Muscle layer of colon (tissue), 2 donors: ENCODE results near the gene MGAT4A.

Experiments used
- H3K27ac ChIP-seq: one replicate; pipeline ENCODE4 v1.7.0; 2013; ENCODE audit warnings: low read depth, mild to moderate bottlenecking, low read length, moderate library complexity
- H3K27me3 ChIP-seq, 2 donors: one replicate each; pipeline ENCODE4 v1.7.0; 2013; ENCODE audit warnings: low read length in 2 of 2, mild to moderate bottlenecking in 2 of 2; ENCODE audit not compliant: insufficient read depth in 2 of 2, control insufficient read depth in 1 of 2
- H3K36me3 ChIP-seq: one replicate; pipeline ENCODE4 v1.7.0; 2013; ENCODE audit warnings: mild to moderate bottlenecking, low read length; ENCODE audit not compliant: insufficient read depth
- H3K4me1 ChIP-seq: one replicate; pipeline ENCODE4 v1.7.0; 2013; ENCODE audit warnings: mild to moderate bottlenecking, low read length; ENCODE audit not compliant: insufficient read depth
- H3K4me3 ChIP-seq, 2 donors: one replicate each; pipeline ENCODE4 v1.7.0; 2013; ENCODE audit warnings: low read length in 2 of 2, low read depth in 1 of 2, mild to moderate bottlenecking in 1 of 2, moderate library complexity in 1 of 2
- H3K9ac ChIP-seq: one replicate; pipeline ENCODE4 v1.7.0; 2013; ENCODE audit warnings: low read length
- H3K9me3 ChIP-seq: one replicate; pipeline ENCODE4 v1.7.0; 2013; ENCODE audit warnings: mild to moderate bottlenecking, low read length
- donor health status: abdominal sarcoma.
- donor health status: Adenocarcinoma of cecum.

The MGAT4A gene

DNA sequence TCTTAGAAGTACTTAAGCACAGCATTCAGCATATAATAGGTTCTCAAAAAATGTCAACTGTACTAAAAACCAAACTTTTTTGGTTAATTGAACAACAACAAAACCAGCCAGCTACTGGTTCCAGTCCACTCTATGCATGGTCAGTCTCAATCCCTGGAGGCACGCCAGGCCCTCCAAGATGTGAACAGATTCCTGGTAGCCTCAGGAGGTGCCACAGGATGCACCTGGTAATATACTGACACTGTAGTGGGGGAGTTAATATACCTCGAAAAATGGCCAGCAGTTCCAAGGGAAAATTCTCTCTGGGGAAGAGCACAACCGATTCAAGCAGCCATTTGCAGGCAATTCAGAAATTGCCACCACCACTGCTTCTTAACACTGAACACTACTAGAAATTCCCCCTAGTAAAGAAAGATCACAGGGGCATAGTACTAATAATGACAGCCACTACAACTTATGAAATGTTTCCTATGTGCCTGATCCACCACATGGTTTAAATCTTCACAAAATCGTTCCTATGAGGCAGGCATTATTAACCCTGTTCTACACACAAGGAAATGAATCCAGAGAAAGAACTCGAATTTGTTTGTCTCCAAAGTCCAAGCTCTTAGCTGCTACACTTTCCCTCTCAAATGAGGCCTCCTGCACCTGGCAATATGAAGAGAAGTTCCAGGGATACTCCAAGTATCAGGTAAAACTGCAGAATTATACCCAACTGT is 3.4 kb downstream of the MGAT4A start:
- Histone ChIP-seq H3K4me3 (no peak overlapping the region), H3K4me1 (peaks cover 22% of the 10 kb centered on the region), H3K27ac (no peak overlapping the region)

DNA sequence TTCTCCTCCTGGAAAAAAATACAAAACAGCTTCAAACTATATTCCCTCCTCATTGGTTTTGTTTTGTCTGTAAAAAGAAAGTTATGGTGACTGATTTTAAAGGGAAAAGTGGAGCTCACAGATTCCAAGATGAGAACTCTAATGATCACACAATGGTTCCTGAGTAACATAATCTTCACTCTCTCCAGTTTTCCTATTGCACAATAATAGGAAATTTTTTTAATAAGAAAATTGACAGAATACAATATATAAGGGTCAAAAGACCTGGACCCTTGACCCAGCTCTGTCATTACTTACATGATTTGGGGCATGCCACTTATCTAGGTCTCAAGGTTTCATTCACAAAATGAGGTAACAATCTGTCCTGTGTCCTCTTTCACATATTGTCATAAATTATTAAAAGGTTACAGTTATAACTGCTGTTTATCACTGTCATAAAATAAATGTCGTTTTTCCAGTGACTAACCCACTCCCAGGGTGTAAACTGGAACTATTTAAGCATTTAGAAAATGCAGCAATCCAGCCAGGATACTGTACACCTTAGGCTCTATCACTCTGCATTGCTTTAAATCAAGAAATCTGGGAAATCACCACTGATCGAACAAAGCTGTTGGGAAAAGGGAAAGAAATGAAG is 4.1 kb downstream of the MGAT4A start:
- no peak overlapping the region for H3K4me3 ChIP-seq
- no peaks in the 10 kb centered on the region for H3K9me3 ChIP-seq
- no peak overlapping the region for H3K9ac ChIP-seq
- H3K27ac ChIP-seq = no peak overlapping the region
- peaks cover 18% of the 10 kb centered on the region for H3K4me1 ChIP-seq
- H3K27me3 ChIP-seq = no peaks in the 10 kb centered on the region
- H3K36me3 ChIP-seq = no peaks in the 10 kb centered on the region

More for the DNA sequence above, 3.4 kb downstream of the MGAT4A start:
- no peaks in the 10 kb centered on the region for H3K9me3 ChIP-seq
- no peaks in the 10 kb centered on the region for H3K27me3 ChIP-seq
- H3K9ac ChIP-seq = no peak overlapping the region
- no peaks in the 10 kb centered on the region for H3K36me3 ChIP-seq

- no peaks in the 10 kb centered on the region for H3K9me3 ChIP-seq
- H3K27ac ChIP-seq = no peak overlapping the region
- H3K9ac ChIP-seq = no peak overlapping the region
- no peaks in the 10 kb centered on the region for H3K36me3 ChIP-seq
- no peaks in the 10 kb centered on the region for H3K27me3 ChIP-seq
- no peak overlapping the region for H3K4me3 ChIP-seq
- peaks cover 14% of the 10 kb centered on the region for H3K4me1 ChIP-seq
These were observed 4.7 kb downstream of the MGAT4A start for GRCh38 chr2:98726205-98726604.

GRCh38 chr2:98720286-98720685 is 10.6 kb downstream of the MGAT4A start:
- Histone ChIP-seq H3K36me3 (no peaks in the 10 kb centered on the region), H3K4me1 (peaks cover 7% of the 10 kb centered on the region), H3K9me3 (no peaks in the 10 kb centered on the region), H3K27ac (no peak overlapping the region), H3K9ac (no peak overlapping the region), H3K27me3 (no peaks in the 10 kb centered on the region), H3K4me3 (no peak overlapping the region)

- H3K4me1 ChIP-seq = peaks cover 7% of the 10 kb centered on the region
- H3K27ac ChIP-seq = no peak overlapping the region
- no peaks in the 10 kb centered on the region for H3K36me3 ChIP-seq
- H3K9ac ChIP-seq = no peak overlapping the region
- no peak overlapping the region for H3K4me3 ChIP-seq
- H3K9me3 ChIP-seq = no peaks in the 10 kb centered on the region
- H3K27me3 ChIP-seq = no peaks in the 10 kb centered on the region
These were observed 13.3 kb downstream of the MGAT4A start for GRCh38 chr2:98717621-98718020.

GRCh38 chr2:98716786-98717185 is 14.1 kb downstream of the MGAT4A start:
- Histone ChIP-seq H3K27me3 (no peaks in the 10 kb centered on the region), H3K36me3 (no peaks in the 10 kb centered on the region), H3K27ac (no peak overlapping the region), H3K4me1 (peaks cover 7% of the 10 kb centered on the region), H3K9ac (no peak overlapping the region), H3K9me3 (no peaks in the 10 kb centered on the region), H3K4me3 (no peak overlapping the region)

- Histone ChIP-seq H3K9ac (no peak overlapping the region), H3K9me3 (no peaks in the 10 kb centered on the region), H3K4me3 (no peak overlapping the region), H3K27me3 (no peaks in the 10 kb centered on the region), H3K27ac (no peak overlapping the region), H3K36me3 (no peaks in the 10 kb centered on the region), H3K4me1 (peaks cover 7% of the 10 kb centered on the region)
These were observed 15.0 kb downstream of the MGAT4A start for GRCh38 chr2:98715812-98716451.

GRCh38 chr2:98713332-98714015 is 17.5 kb downstream of the MGAT4A start:
- no peaks in the 10 kb centered on the region for H3K27me3 ChIP-seq
- H3K27ac ChIP-seq = no peak overlapping the region
- H3K36me3 ChIP-seq = no peaks in the 10 kb centered on the region
- H3K4me3 ChIP-seq = no peak overlapping the region
- peaks cover 19% of the 10 kb centered on the region for H3K4me1 ChIP-seq
- no peaks in the 10 kb centered on the region for H3K9me3 ChIP-seq
- no peak overlapping the region for H3K9ac ChIP-seq

GRCh38 chr2:98712145-98712544 is 18.8 kb downstream of the MGAT4A start:
- no peak overlapping the region for H3K27ac ChIP-seq
- H3K27me3 ChIP-seq = no peaks in the 10 kb centered on the region
- H3K9ac ChIP-seq = no peak overlapping the region
- H3K4me1 ChIP-seq = peaks cover 13% of the 10 kb centered on the region
- H3K36me3 ChIP-seq = no peaks in the 10 kb centered on the region
- H3K4me3 ChIP-seq = no peak overlapping the region
- H3K9me3 ChIP-seq = no peaks in the 10 kb centered on the region

- Histone ChIP-seq H3K27ac (no peak overlapping the region), H3K4me1 (peaks cover 13% of the 10 kb centered on the region), H3K9ac (no peak overlapping the region), H3K36me3 (no peaks in the 10 kb centered on the region), H3K9me3 (no peaks in the 10 kb centered on the region), H3K27me3 (no peaks in the 10 kb centered on the region), H3K4me3 (no peak overlapping the region)
These were observed 19.4 kb downstream of the MGAT4A start for GRCh38 chr2:98711506-98711905.

GRCh38 chr2:98710734-98711133 is 20.2 kb downstream of the MGAT4A start:
- no peaks in the 10 kb centered on the region for H3K9me3 ChIP-seq
- H3K4me3 ChIP-seq = no peak overlapping the region
- peaks cover 13% of the 10 kb centered on the region for H3K4me1 ChIP-seq
- no peak overlapping the region for H3K27ac ChIP-seq
- H3K36me3 ChIP-seq = no peaks in the 10 kb centered on the region
- H3K9ac ChIP-seq = no peak overlapping the region
- no peaks in the 10 kb centered on the region for H3K27me3 ChIP-seq
